IMR-90 (cell line): Measurements from ENCODE around the gene NCKAP5. TPM values are rescaled to one million over a fixed set of nuclear protein-coding genes. Genes with fewer than 3 reads are reported as not detected.

Experiments used
- ATAC-seq: fragments of 200-7000 bp; cut with Tn5 transposase; 2 replicates; pipeline ENCODE4 v1.9.1; 2020; ENCODE audit warnings: low read depth, mild to moderate bottlenecking, moderate library complexity
- BruUV-seq: library from RNA; stranded (reverse); fragments of 400-500 nt; replicated peaks from 2 replicates; lab custom pipeline; 2021; lab: Mats Ljungman, UMichigan
- CTCF ChIA-PET: fragments of 300-600 bp; formaldehyde crosslinking; extraction: SDS; loops from one replicate; lab custom pipeline; 2021; ENCODE audit warnings: antibody characterized with exemption; lab: Yijun Ruan, JAX
- POLR2A ChIA-PET: fragments of 300-600 bp; sonication (Branson Sonifier 250); formaldehyde crosslinking; loops from one replicate; lab custom pipeline; 2022; ENCODE audit warnings: antibody characterized with exemption; ENCODE audit not compliant: unreplicated experiment; lab: Charles Lee
- DNase-seq: peaks from one replicate; pipeline ENCODE4 v3.0.0; 2013
- H2AFZ ChIP-seq: replicated peaks from 2 replicates; pipeline ENCODE3; 2013; ENCODE audit warnings: low read length, mild to moderate bottlenecking; ENCODE audit not compliant: poor library complexity
- H2AK5ac ChIP-seq: 2 replicates; pipeline ENCODE4 v1.6.1; 2013; ENCODE audit warnings: low read depth, low read length, inconsistent platforms
- H2AK9ac ChIP-seq: replicated peaks from 2 replicates; pipeline ENCODE3; 2013; ENCODE audit warnings: mild to moderate bottlenecking, low read depth, low read length, moderate library complexity; ENCODE audit not compliant: poor library complexity
- H2BK120ac ChIP-seq: 2 replicates; pipeline ENCODE4 v1.6.1; 2013; ENCODE audit warnings: low read depth, low read length, inconsistent platforms
- H2BK15ac ChIP-seq: 3 replicates; pipeline ENCODE4 v1.6.1; 2013; ENCODE audit warnings: low read depth, low read length, inconsistent platforms
- H2BK20ac ChIP-seq: 2 replicates; pipeline ENCODE4 v1.6.1; 2013; ENCODE audit warnings: low read depth, mild to moderate bottlenecking, inconsistent platforms, low read length, moderate library complexity
- H2BK5ac ChIP-seq: 2 replicates; pipeline ENCODE4 v1.6.1; 2013; ENCODE audit warnings: mild to moderate bottlenecking, low read depth, low read length, inconsistent platforms; ENCODE audit not compliant: poor library complexity, severe bottlenecking
- H3K14ac ChIP-seq: replicated peaks from 2 replicates; pipeline ENCODE4 v1.6.1; 2013; ENCODE audit warnings: low read depth, low read length, inconsistent platforms
- H3K18ac ChIP-seq: 2 replicates; pipeline ENCODE4 v1.6.1; 2013; ENCODE audit warnings: low read depth, low read length, control low read depth
- H3K23ac ChIP-seq: 2 replicates; pipeline ENCODE4 v1.6.1; 2013; ENCODE audit warnings: low read depth, low read length, inconsistent platforms
- H3K27ac ChIP-seq: 2 replicates; pipeline ENCODE4 v1.5.1; 2013; ENCODE audit warnings: mild to moderate bottlenecking, control low read depth, low read length; ENCODE audit not compliant: insufficient read depth
- H3K27me3 ChIP-seq: 2 replicates; pipeline ENCODE4 v1.6.1; 2013; ENCODE audit warnings: low read length; ENCODE audit not compliant: control insufficient read depth, insufficient read depth
- H3K36me3 ChIP-seq: 2 replicates; pipeline ENCODE4 v1.6.1; 2013; ENCODE audit warnings: low read length, mixed read lengths; ENCODE audit not compliant: control insufficient read depth, insufficient read depth
- H3K4ac ChIP-seq: 2 replicates; pipeline ENCODE4 v1.6.1; 2013; ENCODE audit warnings: low read depth, low read length, inconsistent platforms
- H3K4me1 ChIP-seq: 2 replicates; pipeline ENCODE4 v1.6.1; 2013; ENCODE audit warnings: low read length, mixed read lengths; ENCODE audit not compliant: control insufficient read depth, insufficient read depth
- H3K4me2 ChIP-seq: 2 replicates; pipeline ENCODE4 v1.6.1; 2013; ENCODE audit warnings: low read depth, mild to moderate bottlenecking, control low read depth, low read length, moderate library complexity
- H3K4me3 ChIP-seq: 2 replicates; pipeline ENCODE4 v1.5.1; 2013; ENCODE audit warnings: low read depth, mild to moderate bottlenecking, control low read depth, low read length, moderate library complexity; ENCODE audit not compliant: insufficient read depth
- H3K56ac ChIP-seq: 2 replicates; pipeline ENCODE4 v1.6.1; 2013; ENCODE audit warnings: low read length, inconsistent platforms; ENCODE audit not compliant: insufficient read depth; ENCODE audit errors: extremely low read depth
- H3K79me1 ChIP-seq, 2 experiments: 2 replicates each; pipeline ENCODE4 v1.6.1; 2013; ENCODE audit warnings: low read length in 2 of 2, inconsistent platforms in 1 of 2, low read depth in 1 of 2
- H3K9ac ChIP-seq: 2 replicates; pipeline ENCODE4 v1.6.1; 2013; ENCODE audit warnings: low read depth, low read length, control low read depth
- H3K9me1 ChIP-seq: 2 replicates; pipeline ENCODE4 v1.6.1; 2013; ENCODE audit warnings: low read length, inconsistent platforms; ENCODE audit not compliant: insufficient read depth
- H3K9me3 ChIP-seq: 2 replicates; pipeline ENCODE4 v1.6.1; 2013; ENCODE audit warnings: low read length; ENCODE audit not compliant: control insufficient read depth, insufficient read depth
- H4K20me1 ChIP-seq: 2 replicates; pipeline ENCODE4 v1.6.1; 2013; ENCODE audit warnings: low read length, inconsistent platforms; ENCODE audit not compliant: insufficient read depth
- H4K5ac ChIP-seq: 2 replicates; pipeline ENCODE4 v1.6.1; 2013; ENCODE audit warnings: mild to moderate bottlenecking, low read depth, low read length, control low read depth
- H4K8ac ChIP-seq, 2 experiments: 2 replicates each; pipeline ENCODE4 v1.6.1; 2013; ENCODE audit warnings: low read depth in 2 of 2, low read length in 2 of 2, control low read depth in 1 of 2, inconsistent platforms in 1 of 2
- H4K91ac ChIP-seq: 2 replicates; pipeline ENCODE4 v1.6.1; 2013; ENCODE audit warnings: low read depth, low read length, inconsistent platforms; ENCODE audit not compliant: insufficient read depth
- FOS ChIP-seq: fragments of 150-350 bp; IDR thresholded peaks from 2 replicates; pipeline ENCODE4 v1.6.1; 2016; ENCODE audit warnings: low read depth, low read length
- MAZ ChIP-seq: IDR thresholded peaks from 2 replicates; pipeline ENCODE4 v1.6.1; 2012; ENCODE audit warnings: low read depth, mild to moderate bottlenecking, low read length, improper control_type of control experiment, moderate library complexity, borderline replicate concordance
- POLR2A ChIP-seq: IDR thresholded peaks from 2 replicates; pipeline ENCODE4 v1.6.1; 2012; ENCODE audit warnings: mild to moderate bottlenecking, low read depth, low read length
- RFX5 ChIP-seq: IDR thresholded peaks from 2 replicates; pipeline ENCODE4 v1.8.0; 2012; ENCODE audit warnings: low read depth, mild to moderate bottlenecking, low read length, moderate library complexity
- SMC3 ChIP-seq: fragments of 150-350 bp; IDR thresholded peaks from 2 replicates; pipeline ENCODE4 v1.6.1; 2016; ENCODE audit warnings: low read depth, mild to moderate bottlenecking, antibody characterized with exemption, low read length, moderate library complexity
- WGBS, 2 experiments: methylation state at CpG; one replicate each; pipeline versions ENCODE4 v1.1.5 to v1.1.7; 2013; ENCODE audit warnings: missing lambda C conversion rate in 2 of 2; ENCODE audit not compliant: insufficient read length in 1 of 2; ENCODE audit errors: extremely low coverage in 2 of 2; 5-methylcytosine and 5-hydroxymethylcytosine counted together
- dilution Hi-C: fragments of 300-500 bp; cut with HindIII; formaldehyde crosslinking; loops from one replicate; pipeline ENCODE4 v1.14.3; 2018; ENCODE audit warnings: low sequenced_read_pairs; ENCODE audit not compliant: unreplicated experiment
- in situ Hi-C: fragments of 300-500 bp; cut with MboI; formaldehyde crosslinking; loops from 3 replicates; pipeline ENCODE4 v1.14.3; 2019; ENCODE audit warnings: low sequenced_read_pairs, inconsistent platforms, mixed read lengths
- intact Hi-C: fragments of 100-400 bp; cut with micrococcal nuclease; formaldehyde crosslinking; loops from 2 replicates; pipeline ENCODE4 v1.10.0; 2022
- polyA plus RNA-seq, 3 experiments: library from polyadenylated mRNA; depleted of rRNA; stranded (reverse); fragments of >200 nt; gene quantifications; 2 replicates each; pipeline ENCODE4 v1.2.3, GENCODE V29; 2012; ENCODE audit warnings: low replicate concordance in 1 of 3
- total RNA-seq: library from RNA; depleted of rRNA; stranded (reverse); fragments of >200 nt; gene quantifications from 2 replicates; pipeline ENCODE4 v1.2.3, GENCODE V29; 2012
- TF ChIP-seq, protein P1 (sequence below): conservative IDR thresholded peaks from 2 replicates; pipeline ENCODE4 v1.5.1; 2012; ENCODE audit warnings: mild to moderate bottlenecking, low read depth, low read length, improper control_type of control experiment

The NCKAP5 gene
- total and polyA plus RNA-seq, 2 of the 4 experiments (the other 2 are of a cell fraction) = 2.7 to 3.9 TPM

DNA sequence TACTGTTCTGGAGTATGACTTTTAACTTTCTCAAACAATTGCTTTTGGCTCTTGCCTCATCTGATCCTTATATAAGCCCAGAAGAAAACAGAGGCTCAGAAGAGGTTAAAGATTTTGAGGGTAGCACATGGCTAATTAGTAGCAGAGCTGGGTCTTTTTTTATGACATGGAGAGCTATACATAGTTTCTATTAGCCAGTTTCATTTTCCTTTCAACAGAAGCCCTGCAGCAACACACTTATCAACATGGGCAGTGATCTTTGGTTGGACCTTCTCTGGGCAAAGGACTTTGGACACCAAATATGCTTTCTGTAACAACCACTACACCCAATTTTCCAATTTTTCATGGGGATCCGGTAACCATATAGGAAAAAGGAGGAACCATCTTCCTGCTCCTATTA lies 64.9 kb downstream of the NCKAP5 start:
- H3K18ac ChIP-seq = no peak overlapping the region; the same call in 1 of the 2 replicates
- H3K79me1 ChIP-seq = peaks cover 5 to 10% of the 10 kb centered on the region in 2 experiments; a peak in 3 of 4 replicates
- H4K8ac ChIP-seq = no peak overlapping the region
- H3K36me3 ChIP-seq = no peaks in the 10 kb centered on the region
- WGBS, 2 experiments = no CpG with 5 or more reads among the region's 1 CpG
- intact Hi-C loops = no loop called here
- peaks cover 12% of the 10 kb centered on the region; the same call in 1 of the 2 replicates for H3K9me1 ChIP-seq
- ChIA-PET POLR2A (no interaction called here), CTCF (no interaction called here)
- peaks cover 15% of the 10 kb centered on the region for H3K4me1 ChIP-seq
- no peak overlapping the region for H3K56ac ChIP-seq
- H3K4me3 ChIP-seq = no peak overlapping the region
- H3K9me3 ChIP-seq = no peaks in the 10 kb centered on the region
- no peak overlapping the region for H3K9ac ChIP-seq
- ATAC-seq (no peak), DNase-seq (no peak)
- no peak overlapping the region for H2BK5ac ChIP-seq
- H2AK9ac ChIP-seq = no peak overlapping the region
- dilution Hi-C loops = no loop called here
- H2AK5ac ChIP-seq = peak overlapping the region; percentile 44; the same call in 1 of the 2 replicates
- BruUV-seq = no TSS peak
- no peak overlapping the region for H2AFZ ChIP-seq
- H3K27me3 ChIP-seq = no peaks in the 10 kb centered on the region
- in situ Hi-C loops = no loop called here
- H3K23ac ChIP-seq = no peak overlapping the region
- H2BK120ac ChIP-seq = peak overlapping the region; percentile 49; the same call in 1 of the 2 replicates
- no peak overlapping the region for H4K5ac ChIP-seq
- H2BK20ac ChIP-seq = 0 out of 2 replicates have a peak overlapping the region, but pooled peaks have one; percentile 4
- peak overlapping the region; percentile 6; the same call in 1 of the 2 replicates for H4K91ac ChIP-seq
- H3K14ac ChIP-seq = no peak overlapping the region
- no peak overlapping the region; the same call in 2 of the 3 replicates for H2BK15ac ChIP-seq
- H3K4me2 ChIP-seq = no peak overlapping the region
- no peak overlapping the region for H3K27ac ChIP-seq
- no peak for TF ChIP-seq POLR2A
- no peak for TF ChIP-seq RFX5
- TF ChIP-seq, protein P1, sequence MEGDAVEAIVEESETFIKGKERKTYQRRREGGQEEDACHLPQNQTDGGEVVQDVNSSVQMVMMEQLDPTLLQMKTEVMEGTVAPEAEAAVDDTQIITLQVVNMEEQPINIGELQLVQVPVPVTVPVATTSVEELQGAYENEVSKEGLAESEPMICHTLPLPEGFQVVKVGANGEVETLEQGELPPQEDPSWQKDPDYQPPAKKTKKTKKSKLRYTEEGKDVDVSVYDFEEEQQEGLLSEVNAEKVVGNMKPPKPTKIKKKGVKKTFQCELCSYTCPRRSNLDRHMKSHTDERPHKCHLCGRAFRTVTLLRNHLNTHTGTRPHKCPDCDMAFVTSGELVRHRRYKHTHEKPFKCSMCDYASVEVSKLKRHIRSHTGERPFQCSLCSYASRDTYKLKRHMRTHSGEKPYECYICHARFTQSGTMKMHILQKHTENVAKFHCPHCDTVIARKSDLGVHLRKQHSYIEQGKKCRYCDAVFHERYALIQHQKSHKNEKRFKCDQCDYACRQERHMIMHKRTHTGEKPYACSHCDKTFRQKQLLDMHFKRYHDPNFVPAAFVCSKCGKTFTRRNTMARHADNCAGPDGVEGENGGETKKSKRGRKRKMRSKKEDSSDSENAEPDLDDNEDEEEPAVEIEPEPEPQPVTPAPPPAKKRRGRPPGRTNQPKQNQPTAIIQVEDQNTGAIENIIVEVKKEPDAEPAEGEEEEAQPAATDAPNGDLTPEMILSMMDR = no peak
- no peak for TF ChIP-seq MAZ
- no peak for TF ChIP-seq SMC3
- TF ChIP-seq FOS = no peak
- H4K20me1 ChIP-seq = no peaks in the 10 kb centered on the region
- no peak overlapping the region for H3K4ac ChIP-seq
